Stimulated activated CD4-positive, alpha-beta T cell treated with anti-CD3 and anti-CD28 coated beads, Interleukin-2, amount 100 ng/mL, for 24 hours (primary cell): ENCODE results near the gene TSSK3.

Source experiments
- DNase-seq, 2 donors: peaks; one replicate each; pipeline ENCODE4 v3.0.0-alpha.2; 2020

The TSSK3 gene

GRCh38 chr1:32362474-32363313 is at the start of gene TSSK3, which contains the start of gene FAM229A:
TSS of gene TSSK3 (plus strand) at chr1:32362539. CDS start at chr1:32362702, 163 bp downstream.
TSS of gene FAM229A (minus strand) at chr1:32362485. CDS start at chr1:32362091, 394 bp downstream.
- DNase-seq = no peak

- DNase-seq = no peak
Observed at GRCh38 chr1:32316903-32317277, 45.4 kb upstream of the TSSK3 start.

- no peak for DNase-seq
Observed at GRCh38 chr1:32318127-32318869, 44.0 kb upstream of the TSSK3 start.

GRCh38 chr1:32321712-32322291 is 40.5 kb upstream of the TSSK3 start:
- no peak for DNase-seq

GRCh38 chr1:32327204-32327603 is 35.1 kb upstream of the TSSK3 start:
- DNase-seq = no peak

GRCh38 chr1:32329931-32330466 is 32.3 kb upstream of the TSSK3 start:
- DNase-seq = no peak

GRCh38 chr1:32330558-32331151 is 31.7 kb upstream of the TSSK3 start:
- no peak for DNase-seq

- DNase-seq = no peak
Observed at GRCh38 chr1:32331549-32331948, 30.8 kb upstream of the TSSK3 start.

- DNase-seq = no peak
Observed at GRCh38 chr1:32332290-32333079, 29.9 kb upstream of the TSSK3 start.

GRCh38 chr1:32333251-32333963 is 28.9 kb upstream of the TSSK3 start:
- no peak for DNase-seq

- DNase-seq = no peak
Observed at GRCh38 chr1:32334274-32334861, 28.0 kb upstream of the TSSK3 start.

GRCh38 chr1:32334864-32335534 is 27.3 kb upstream of the TSSK3 start:
- peak; percentile 63 to 67 for DNase-seq

- DNase-seq = no peak
Observed at GRCh38 chr1:32335535-32335789, 26.9 kb upstream of the TSSK3 start.

GRCh38 chr1:32335790-32336590 is 26.3 kb upstream of the TSSK3 start, which contains the start of gene MARCKSL1:
TSS of gene MARCKSL1 (minus strand) at chr1:32336233. CDS start at chr1:32336033, 200 bp downstream.
- peak; percentile 84 to 88 for DNase-seq

- DNase-seq = no peak
Observed at GRCh38 chr1:32336591-32336932, 25.8 kb upstream of the TSSK3 start.

GRCh38 chr1:32336963-32337675 is 25.2 kb upstream of the TSSK3 start:
- DNase-seq = peak; percentile 56 to 66

- no peak for DNase-seq
Observed at GRCh38 chr1:32337855-32338636, 24.3 kb upstream of the TSSK3 start.

GRCh38 chr1:32338637-32339145 is 23.6 kb upstream of the TSSK3 start:
- no peak for DNase-seq
